ENCODE measurements around the gene ASS1.

ASS1 gene

GRCh38 chr9:130458804-130459067, 14.0 kb downstream of the ASS1 start:
- no peak for TF ChIP-seq CTCF (conservative IDR thresholded peaks at IDR 0.05)
- no peak overlapping the region for H3K27ac ChIP-seq

DNA sequence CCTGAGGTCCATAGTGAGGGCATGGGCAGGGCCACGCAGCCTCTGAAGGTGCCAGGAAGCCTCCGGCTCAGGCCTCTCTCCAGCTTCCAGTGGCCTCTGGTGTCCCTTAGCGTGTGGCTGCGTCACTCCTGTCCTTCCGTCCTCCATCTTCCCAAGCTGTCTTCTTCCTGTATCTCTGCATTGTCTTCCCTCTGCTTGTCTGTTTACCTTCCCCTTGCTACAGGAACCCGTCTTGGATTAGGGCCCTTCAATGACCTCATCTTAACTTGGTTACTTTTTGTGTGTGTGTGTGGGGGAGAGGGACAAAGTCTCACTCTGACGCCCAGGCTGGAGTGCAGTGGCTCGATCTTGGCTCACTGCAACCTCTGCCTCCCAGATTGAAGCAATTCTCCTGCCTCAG, 14.4 kb downstream of the ASS1 start:
- TF ChIP-seq CTCF (conservative IDR thresholded peaks at IDR 0.05): no peak
- no peak overlapping the region; the same call in 1 of the 2 replicates for H3K27ac ChIP-seq

DNA sequence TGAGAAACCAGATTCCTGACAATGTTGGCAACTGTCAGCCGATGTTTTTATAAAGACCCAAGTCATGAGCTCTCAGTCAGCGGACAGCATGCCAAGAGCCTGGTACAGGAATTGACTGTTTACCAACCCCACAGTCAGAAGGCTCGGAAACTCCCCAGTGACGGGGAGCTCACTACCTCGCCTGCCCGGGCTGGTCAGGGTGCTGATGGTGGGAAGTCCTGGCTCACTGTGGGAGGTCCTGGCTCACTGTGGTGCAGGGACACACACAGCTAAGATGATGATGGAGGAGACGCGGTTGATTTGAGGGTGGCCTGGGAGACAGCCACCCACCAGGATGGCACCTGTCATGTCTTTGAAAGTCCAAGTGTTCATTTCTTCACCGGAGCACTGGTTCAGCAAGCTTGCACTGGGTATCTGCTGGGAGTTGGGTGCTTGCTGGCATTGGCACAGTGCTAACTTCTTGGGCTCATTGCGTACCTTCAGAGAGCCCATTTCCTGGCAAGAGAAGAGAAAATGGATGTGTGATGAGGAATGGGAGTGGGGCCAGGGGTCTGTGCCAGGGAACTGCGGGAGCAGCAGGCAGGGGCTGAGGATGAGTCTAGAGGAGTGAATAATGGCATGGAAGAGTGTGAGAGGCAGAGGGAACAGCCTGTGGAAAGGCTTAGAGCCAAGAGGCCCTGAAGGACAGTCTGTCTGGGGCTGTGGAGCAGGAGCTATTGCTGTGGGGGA, 15.3 kb downstream of the ASS1 start:
- no peak overlapping the region for H3K27ac ChIP-seq
- TF ChIP-seq CTCF (conservative IDR thresholded peaks at IDR 0.05): no peak

- TF ChIP-seq CTCF (conservative IDR thresholded peaks at IDR 0.05): peak; percentile 91
- no peak overlapping the region; the same call in 1 of the 2 replicates for H3K27ac ChIP-seq
These were observed 16.5 kb downstream of the ASS1 start for GRCh38 chr9:130461218-130461630.

GRCh38 chr9:130461731-130462130, 17.0 kb downstream of the ASS1 start:
- no peak overlapping the region; the same call in 1 of the 2 replicates for H3K27ac ChIP-seq
- TF ChIP-seq CTCF (conservative IDR thresholded peaks at IDR 0.05): no peak

DNA sequence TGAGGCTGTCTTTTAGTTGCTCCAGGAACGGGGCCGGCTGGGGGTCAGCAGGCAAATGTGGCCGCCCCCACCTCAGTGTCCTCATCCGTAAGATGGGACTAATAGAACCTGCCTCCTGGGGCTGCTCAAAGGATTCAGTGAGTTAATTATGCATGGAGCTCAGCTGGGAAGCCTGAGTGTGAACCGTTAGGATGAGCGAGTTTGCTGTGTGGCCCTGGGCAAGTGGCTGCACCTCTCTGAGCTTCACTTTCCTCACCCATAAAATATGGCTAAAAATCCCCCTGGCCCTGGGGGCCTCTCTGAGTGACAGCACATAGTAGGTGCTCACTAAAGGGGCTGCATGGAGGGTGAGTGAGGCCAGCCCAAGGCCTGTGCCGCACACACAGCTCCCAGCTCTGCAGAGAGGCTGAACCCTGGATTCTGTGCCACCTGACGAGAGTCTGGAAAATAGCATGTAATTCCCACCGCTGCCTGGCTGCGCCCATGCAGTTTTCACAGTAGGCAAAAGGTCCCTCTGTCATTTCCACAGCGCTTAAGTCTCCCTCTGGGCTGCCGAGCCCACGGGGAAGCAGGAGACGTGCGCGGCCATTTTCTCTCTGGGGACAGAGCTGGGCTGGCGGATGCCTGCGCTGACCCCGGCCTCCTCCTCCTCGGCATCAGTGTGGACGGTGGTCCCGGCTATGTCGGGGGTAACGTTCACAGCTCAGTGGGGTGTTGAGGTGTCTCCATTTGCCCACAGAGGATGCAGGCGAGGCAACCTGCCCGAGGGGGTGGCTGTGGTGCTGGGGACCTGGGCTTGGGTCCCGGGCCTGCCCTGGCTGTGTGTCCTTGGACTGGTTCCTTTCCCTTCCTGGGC, 18.2 kb downstream of the ASS1 start:
- no peak overlapping the region for H3K27ac ChIP-seq
- TF ChIP-seq CTCF (conservative IDR thresholded peaks at IDR 0.05): no peak

All from VCaP (cell line).